Stimulated activated CD8-positive, alpha-beta memory T cell treated with anti-CD3 and anti-CD28 coated beads, Interleukin-15, amount 100 ng/mL, for 48 hours (primary cell): ENCODE measurements around the gene TCF19.
A peak's percentile ranks its signal among the peaks of the same experiment; 100 is the strongest.

Experiments
- DNase-seq, 2 donors: peaks; one replicate each; pipeline ENCODE4 v3.0.0-alpha.2; 2020; ENCODE audit warnings: low read depth in 2 of 2

The TCF19 gene

DNA sequence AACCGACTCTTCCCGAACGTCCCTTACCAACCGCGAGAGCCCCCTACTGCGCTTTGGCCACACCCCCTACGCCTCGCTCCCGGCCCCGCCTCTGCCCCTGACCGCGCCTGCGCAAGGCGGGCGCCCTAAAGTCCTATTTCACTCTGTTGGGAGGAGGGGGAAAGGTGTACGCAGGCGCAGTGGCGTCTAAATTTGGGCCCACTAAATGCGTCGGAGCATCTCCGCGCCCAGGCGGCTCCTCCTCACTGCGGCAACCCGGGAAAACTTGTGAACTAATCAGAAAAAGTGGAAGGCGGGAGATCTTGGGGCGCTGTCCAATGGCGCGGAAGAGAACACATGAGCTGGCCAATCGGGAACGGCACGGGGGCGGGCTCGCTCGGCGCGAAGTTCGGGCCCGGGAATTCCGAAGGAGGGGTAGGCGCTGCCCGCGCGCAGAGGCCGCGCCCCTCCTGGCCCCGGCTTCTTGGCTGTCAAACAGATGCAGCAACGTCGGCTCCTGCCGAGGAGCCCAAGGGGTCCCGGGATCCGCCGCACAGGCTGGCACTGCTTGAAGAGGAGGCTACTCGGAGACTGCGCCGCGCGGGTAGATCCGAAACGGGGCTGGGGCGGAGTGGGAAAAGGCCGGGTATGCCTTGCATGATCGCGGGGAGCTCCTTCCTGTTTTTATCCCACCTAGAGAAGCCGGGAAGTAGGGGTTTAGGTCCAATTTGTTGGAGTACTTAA, at the start of gene TCF19:
Gene TCF19, plus strand, starts transcription at position 450 of the 723 bp plus-strand sequence. CDS start 881 bp downstream, outside the sequence.
- peak; percentile 98 to 99 for DNase-seq

GRCh38 chr6:31110825-31111582, 47.4 kb upstream of the TCF19 start:
- no peak for DNase-seq

- no peak for DNase-seq
Measured at GRCh38 chr6:31111712-31112111, 46.7 kb upstream of the TCF19 start.

- DNase-seq, result no peak
Measured at GRCh38 chr6:31112478-31112877, 45.9 kb upstream of the TCF19 start, which contains the start of gene C6orf15. Gene C6orf15 (minus strand): TSS chr6:31112575. CDS start chr6:31112555, 20 bp downstream.

GRCh38 chr6:31113861-31114540, 44.4 kb upstream of the TCF19 start:
- no peak for DNase-seq

GRCh38 chr6:31114541-31114878, 43.9 kb upstream of the TCF19 start, which contains the start of gene PSORS1C1:
Gene PSORS1C1 (plus strand): TSS chr6:31114800. CDS start chr6:31129633, 14,833 bp downstream.
- DNase-seq, result no peak

DNA sequence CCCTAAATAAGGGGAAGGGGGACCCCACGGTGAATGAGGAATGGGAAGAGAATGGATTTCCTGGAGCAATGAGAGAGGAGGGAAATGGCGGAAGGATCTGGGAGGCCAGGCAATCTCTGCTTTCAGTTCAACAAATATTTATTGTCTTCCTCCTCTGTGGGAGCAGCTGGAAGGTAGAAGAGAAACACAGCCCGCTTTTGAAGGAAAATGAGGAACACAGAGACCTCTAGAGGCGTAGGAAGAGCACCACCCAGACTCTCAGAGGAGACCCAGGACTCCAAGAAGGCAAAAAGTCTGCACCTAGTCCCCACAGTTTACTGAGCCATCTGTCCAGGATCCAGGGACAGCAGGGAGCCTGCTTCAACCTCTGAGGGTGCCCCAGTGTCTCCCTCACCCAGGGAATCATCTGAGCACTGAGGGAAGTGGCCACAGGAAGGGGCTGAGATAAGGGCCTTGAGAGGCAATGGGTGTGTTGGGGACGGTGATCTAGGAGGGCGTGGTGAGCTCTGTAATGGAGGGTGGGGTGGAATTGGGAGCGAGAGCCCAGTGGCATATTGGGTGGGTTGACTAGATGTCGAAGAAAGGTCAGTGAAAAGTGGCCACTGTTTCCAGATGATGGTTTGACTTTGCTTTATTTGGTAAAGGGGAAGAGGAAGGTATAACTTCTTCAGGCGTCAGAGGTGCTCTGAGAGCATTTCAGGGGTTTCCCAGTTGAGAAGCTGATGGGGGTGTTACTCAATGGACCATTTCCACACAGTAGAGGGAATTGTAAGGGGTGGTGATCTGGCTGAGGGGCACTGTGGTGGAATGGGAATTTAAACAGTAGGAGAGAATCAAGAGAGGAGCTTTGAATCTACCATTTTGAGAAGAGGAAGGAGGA, 43.2 kb upstream of the TCF19 start:
- no peak for DNase-seq

DNA sequence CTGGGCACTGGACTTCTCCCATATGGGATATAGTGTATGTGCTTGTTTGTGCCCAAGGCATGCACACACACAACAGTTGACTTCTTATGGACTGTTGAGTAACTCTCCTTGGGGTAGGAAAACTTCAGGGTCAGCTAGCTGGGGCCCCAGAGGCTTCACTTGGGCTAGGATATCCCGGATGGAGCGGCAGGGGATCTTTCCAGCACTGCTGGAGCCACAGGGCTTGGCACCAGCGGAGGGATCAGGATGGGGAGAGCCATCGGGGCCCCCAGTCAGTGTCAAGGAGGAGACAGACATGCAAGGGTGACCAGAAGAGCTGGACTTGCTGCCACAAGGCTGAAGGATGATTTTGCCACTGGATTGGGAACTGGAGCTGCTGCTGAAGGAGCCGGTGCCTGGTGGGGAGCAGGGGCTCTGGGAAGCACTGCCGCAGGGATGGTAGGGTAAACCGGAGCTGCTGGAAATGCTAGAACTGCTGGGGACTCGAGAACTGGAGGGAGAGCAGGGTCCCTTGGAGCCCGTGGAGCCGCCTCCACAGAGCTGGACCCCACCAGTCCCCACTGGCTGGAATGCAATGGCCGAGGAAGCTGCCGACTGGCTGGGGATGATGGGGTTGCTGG, 42.3 kb upstream of the TCF19 start:
- no peak for DNase-seq

DNA sequence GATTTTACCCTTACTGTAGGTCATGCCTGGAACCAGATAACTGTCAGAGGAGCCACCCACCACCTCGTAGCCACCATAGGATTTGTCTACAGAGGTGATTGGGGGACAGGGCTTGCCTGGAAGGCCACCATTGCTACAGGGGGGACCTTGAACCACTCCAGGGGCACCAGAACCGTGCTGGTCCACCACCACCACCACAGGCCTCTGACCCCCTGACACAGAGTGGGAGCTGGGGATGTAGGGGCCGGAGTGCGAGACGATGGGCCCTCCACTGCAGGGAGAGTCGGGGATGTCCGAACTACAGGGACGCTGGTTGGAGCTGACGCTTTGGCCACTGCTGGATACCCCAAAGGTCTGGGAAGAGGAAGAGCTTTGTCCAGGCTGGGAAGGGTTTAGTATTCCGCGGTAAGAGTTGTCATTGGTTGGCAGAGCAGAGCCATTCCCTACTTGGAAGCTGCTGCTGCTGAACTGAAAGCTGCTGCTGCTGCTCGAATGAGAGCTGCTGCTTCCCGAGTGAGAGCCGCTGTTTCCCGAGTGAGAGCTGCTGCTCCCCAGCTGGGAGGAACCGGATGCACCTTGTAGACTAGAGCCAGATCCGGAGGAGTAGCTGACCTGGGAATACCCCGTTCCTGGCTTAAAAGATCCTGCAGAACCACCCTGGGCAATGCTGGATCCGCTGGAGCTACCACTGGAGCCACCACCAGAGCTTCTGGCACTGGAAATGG, 41.6 kb upstream of the TCF19 start:
- DNase-seq, result no peak

- DNase-seq, result no peak
Measured at GRCh38 chr6:31118178-31118577, 40.2 kb upstream of the TCF19 start.

GRCh38 chr6:31120151-31120915, 38.1 kb upstream of the TCF19 start, which contains the start of gene CDSN:
Gene CDSN (minus strand): TSS chr6:31120446. CDS start chr6:31120419, 27 bp downstream.
- no peak for DNase-seq

GRCh38 chr6:31121131-31121790, 37.1 kb upstream of the TCF19 start:
- DNase-seq, result no peak

- DNase-seq, result no peak
Measured at GRCh38 chr6:31122791-31123706, 35.3 kb upstream of the TCF19 start.

- DNase-seq, result no peak
Measured at GRCh38 chr6:31125162-31125561, 33.2 kb upstream of the TCF19 start.

DNA sequence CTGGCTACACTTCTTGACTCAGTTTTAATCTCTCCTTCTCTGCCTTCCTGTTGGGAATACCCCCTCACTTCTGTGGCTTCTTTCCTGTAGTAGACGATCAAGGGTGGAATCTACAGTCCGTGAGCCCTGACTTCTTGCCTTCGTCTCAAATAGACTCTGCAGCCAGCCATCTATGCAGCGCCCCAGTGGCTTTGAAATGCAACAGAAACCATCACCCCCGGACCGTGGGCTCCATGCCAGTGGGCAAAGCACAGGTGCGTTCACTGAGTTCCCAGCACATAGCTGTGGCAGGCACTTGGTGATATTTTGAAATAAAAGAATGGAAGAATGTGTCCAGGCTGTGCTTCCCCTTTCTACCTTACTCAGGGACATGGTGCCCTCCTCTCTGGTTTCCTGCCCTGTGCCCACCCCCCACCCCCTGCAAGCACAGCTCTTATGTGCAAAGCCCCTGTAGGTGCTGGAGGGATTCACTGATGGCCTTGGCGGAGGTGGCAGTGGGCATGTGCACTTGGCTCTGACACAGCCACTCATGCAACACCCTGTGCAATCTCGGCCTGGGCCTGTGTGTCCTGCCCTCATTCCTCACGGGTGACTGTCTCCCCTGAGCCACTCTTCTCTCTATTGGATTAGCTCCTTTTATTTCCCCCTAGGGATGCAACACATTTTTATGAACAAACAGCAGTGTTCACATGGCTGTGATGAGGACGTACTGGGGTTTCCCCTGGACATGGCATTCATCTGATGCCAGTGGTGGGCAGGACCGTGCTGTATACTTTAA, 32.6 kb upstream of the TCF19 start:
- DNase-seq, result no peak

- no peak for DNase-seq
Measured at GRCh38 chr6:31126396-31127175, 31.8 kb upstream of the TCF19 start.
